SH-SY5Y (cell line): ENCODE results near the gene PDGFRB.

Experiments used
- GATA2 ChIP-seq: IDR thresholded peaks from 2 replicates; pipeline ENCODE4 v1.6.1; 2011; ENCODE audit warnings: mild to moderate bottlenecking, low read depth, low read length
- GATA3 ChIP-seq: IDR thresholded peaks from 2 replicates; pipeline ENCODE4 v1.6.1; 2011; ENCODE audit warnings: low read depth, mild to moderate bottlenecking, low read length, moderate library complexity

DNA sequence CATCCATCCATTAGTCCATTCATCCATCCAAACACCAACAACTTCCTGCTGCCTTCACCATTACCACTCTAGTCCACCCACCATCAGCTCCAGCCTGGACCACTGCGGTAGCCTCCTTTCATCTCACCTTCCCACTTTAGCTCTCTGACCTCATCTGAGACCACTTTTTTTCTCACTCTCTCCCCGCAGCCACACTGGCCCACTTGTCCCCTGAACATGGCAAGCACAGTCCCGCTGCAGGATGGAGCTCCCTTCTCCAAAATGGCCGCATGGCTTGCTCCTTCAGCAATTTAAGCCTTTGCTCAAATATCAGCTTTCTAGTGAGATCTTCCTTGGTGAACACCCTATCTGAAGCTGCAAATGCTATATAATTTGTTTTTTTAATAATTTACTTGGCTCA is 80.4 kb downstream of the PDGFRB start:
- TF ChIP-seq GATA3 (no peak), GATA2 (no peak)
